Ectodermal cell (in vitro differentiated cells): Measurements from ENCODE around the gene VCL.

ENCODE experiments used
- H3K27ac ChIP-seq: 2 replicates; pipeline ENCODE4 v1.7.0; 2013; ENCODE audit warnings: mild to moderate bottlenecking, low read depth, low read length; ENCODE audit not compliant: insufficient read depth, poor library complexity, severe bottlenecking
- H3K27me3 ChIP-seq: 2 replicates; pipeline ENCODE4 v1.7.0; 2013; ENCODE audit warnings: mild to moderate bottlenecking, low read length; ENCODE audit not compliant: insufficient read depth, control insufficient read depth, poor library complexity, severe bottlenecking
- H3K36me3 ChIP-seq: one replicate; pipeline ENCODE4 v1.7.0; 2013; ENCODE audit warnings: low read length; ENCODE audit not compliant: control insufficient read depth, insufficient read depth
- H3K4me1 ChIP-seq: one replicate; pipeline ENCODE4 v1.7.0; 2013; ENCODE audit warnings: low read length; ENCODE audit not compliant: control insufficient read depth, insufficient read depth
- H3K4me3 ChIP-seq: 2 replicates; pipeline ENCODE4 v1.7.0; 2013; ENCODE audit warnings: low read depth, low read length, control low read depth; ENCODE audit not compliant: insufficient read depth
- H3K9me3 ChIP-seq: 2 replicates; pipeline ENCODE4 v1.7.0; 2013; ENCODE audit warnings: mild to moderate bottlenecking, low read length, moderate library complexity; ENCODE audit not compliant: control insufficient read depth
- WGBS, 2 experiments: methylation state at CpG; one replicate each; pipeline ENCODE4 v1.1.7; 2013; ENCODE audit warnings: missing lambda C conversion rate in 2 of 2; 5-methylcytosine and 5-hydroxymethylcytosine counted together

VCL gene

DNA sequence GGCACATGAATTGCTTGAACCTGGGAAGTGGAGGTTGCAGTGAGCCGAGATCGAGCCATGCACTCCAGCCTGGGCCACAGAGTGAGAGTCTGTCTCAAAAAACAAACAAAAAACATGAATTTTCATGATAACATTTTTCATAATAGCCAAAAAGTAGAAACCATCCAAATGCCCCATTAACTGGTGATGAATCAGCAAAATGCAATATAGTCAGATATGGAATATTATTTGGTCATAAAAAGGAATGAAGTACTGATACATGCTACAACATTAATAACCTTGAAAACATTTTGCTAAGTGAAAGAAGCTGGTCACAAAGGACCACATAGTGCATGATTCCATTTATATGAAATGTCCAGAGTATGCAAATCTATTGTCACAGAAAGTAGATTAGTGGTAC, 24.5 kb upstream of the VCL start:
- peaks cover 2% of the 10 kb centered on the region for H3K4me1 ChIP-seq
- 96 to 98% methylated on average over 2 of the region's 2 CpGs for WGBS, 2 experiments

DNA sequence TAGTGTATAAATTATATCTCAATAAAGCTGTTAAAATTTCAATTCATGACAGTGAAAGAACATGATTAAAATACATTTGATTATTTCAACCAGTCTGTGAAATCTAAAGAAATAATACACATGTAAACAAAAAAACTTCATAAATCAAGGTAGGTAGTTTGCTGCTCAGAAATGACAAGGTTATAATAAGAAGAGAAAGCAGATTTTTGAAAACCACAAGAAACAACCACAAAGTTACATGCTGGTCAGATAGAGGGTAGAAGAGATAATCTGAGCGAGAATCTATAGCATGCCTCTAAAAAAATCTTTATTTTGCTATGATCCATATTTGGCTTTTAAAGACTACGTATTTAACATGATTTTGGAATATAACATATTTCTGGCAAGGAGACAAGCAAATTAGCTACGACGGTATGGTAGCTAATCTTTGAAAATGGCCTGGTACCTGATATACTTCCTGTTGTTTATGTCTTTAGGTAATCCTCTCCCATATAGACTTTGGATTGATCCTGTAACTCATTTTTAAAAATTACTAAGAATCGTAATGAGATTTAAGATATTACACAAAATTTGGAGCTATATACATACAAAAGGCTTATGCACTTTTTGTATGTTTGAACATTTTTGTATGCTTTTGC, 23.5 kb upstream of the VCL start:
- Histone ChIP-seq H3K4me3 (no peak overlapping the region), H3K36me3 (no peaks in the 10 kb centered on the region), H3K9me3 (no peaks in the 10 kb centered on the region), H3K27ac (no peak overlapping the region), H3K27me3 (no peaks in the 10 kb centered on the region), H3K4me1 (peaks cover 3% of the 10 kb centered on the region)
- WGBS, 2 experiments: 95% methylated on average over 4 of the region's 5 CpGs

More for the DNA sequence above, 24.5 kb upstream of the VCL start:
- H3K27me3 ChIP-seq: no peaks in the 10 kb centered on the region
- no peak overlapping the region for H3K4me3 ChIP-seq
- no peaks in the 10 kb centered on the region for H3K9me3 ChIP-seq
- H3K36me3 ChIP-seq: no peaks in the 10 kb centered on the region
- H3K27ac ChIP-seq: no peak overlapping the region

DNA sequence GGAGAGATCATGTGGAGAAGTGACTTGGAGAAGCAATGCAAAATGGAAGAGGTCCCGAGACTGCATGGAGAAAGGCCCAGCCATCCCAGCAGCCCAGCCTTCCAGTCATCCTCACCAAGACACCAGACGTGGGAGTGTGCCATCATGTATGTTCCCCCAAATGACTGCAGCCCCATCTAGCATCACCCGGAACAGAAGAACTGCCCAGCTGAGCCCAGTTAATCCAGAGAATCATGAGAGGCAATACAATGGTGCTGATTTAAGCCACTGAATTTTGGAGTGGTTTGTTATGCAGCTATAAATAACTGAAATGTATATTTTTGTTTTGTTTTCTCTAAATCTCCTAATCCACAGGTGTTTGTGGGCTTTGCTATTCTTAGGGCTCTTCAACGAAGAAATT, 22.5 kb upstream of the VCL start:
- Histone ChIP-seq H3K4me3 (no peak overlapping the region), H3K4me1 (peaks cover 3% of the 10 kb centered on the region), H3K27ac (no peak overlapping the region), H3K9me3 (no peaks in the 10 kb centered on the region), H3K36me3 (no peaks in the 10 kb centered on the region), H3K27me3 (no peaks in the 10 kb centered on the region)
- 91 to 94% methylated on average over 4 of the region's 4 CpGs for WGBS, 2 experiments

DNA sequence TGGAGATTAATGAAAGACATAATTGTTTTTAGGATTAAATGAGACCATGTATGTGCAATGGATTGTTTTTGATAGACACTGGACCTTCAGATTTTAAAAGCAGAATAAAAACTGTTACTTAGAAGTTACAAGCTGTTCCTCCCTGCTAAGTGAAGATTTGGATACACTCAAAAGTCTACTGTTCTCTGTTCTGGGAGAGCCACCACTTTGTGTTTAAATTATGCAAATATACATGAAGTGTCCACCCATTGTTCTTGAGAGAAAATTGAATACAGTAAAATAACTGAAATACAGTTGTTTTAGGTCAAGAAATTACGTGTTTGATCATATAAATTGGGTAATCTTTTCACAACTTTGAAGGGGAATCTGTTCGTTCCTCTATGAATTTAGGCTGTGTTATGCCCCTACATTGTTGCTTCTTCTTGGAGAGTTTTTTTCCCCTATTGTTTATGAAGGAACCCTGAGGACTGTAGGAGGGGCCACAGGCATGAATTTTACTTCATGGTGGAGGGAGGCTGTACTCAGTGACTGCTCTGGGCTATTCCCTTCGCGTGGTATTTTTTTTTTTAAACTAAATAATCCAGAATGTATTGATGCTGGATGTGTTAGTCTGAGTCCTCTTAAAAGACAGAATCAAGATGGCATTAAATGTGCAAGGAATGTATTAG, 18.6 kb upstream of the VCL start:
- peaks cover 3% of the 10 kb centered on the region for H3K4me1 ChIP-seq
- no peaks in the 10 kb centered on the region for H3K36me3 ChIP-seq
- no peak overlapping the region for H3K27ac ChIP-seq
- H3K27me3 ChIP-seq: no peaks in the 10 kb centered on the region
- H3K9me3 ChIP-seq: no peaks in the 10 kb centered on the region
- WGBS, 2 experiments: 78 to 81% methylated on average over 4 of the region's 4 CpGs
- no peak overlapping the region for H3K4me3 ChIP-seq

DNA sequence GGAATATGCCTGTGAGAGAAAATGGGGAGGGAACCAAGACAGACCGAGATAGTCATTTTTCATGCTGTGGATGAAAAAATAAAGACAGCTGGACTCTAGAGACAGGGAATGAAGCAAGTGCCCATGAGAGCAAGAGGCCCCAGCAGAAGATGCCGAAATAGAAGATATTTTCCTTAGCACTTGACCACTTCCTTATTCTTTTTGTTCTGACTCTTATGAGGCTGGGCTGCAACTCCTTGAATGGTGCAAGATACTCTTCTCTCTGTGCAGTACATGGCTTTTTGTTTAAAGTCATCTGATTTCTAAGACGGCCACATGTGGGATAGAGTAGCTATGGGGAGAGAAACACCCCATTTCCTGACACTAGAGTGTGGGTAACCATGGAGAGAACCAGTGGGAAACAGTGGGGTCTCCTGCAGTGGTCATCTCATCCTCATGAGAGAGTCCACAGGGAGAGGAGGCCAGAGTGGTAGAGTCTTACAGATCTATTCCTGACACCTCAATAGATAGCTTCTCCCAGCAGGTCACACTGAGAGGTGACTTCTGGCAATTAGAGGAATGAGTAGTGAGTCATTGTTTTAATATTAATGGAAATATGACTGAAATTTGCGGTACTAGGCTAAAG, 18.0 kb upstream of the VCL start:
- H3K36me3 ChIP-seq: no peaks in the 10 kb centered on the region
- H3K27me3 ChIP-seq: no peaks in the 10 kb centered on the region
- no peak overlapping the region for H3K27ac ChIP-seq
- no peak overlapping the region for H3K4me3 ChIP-seq
- WGBS, 2 experiments: 93 to 94% methylated on average over 4 of the region's 4 CpGs
- H3K4me1 ChIP-seq: peaks cover 3% of the 10 kb centered on the region
- no peaks in the 10 kb centered on the region for H3K9me3 ChIP-seq

DNA sequence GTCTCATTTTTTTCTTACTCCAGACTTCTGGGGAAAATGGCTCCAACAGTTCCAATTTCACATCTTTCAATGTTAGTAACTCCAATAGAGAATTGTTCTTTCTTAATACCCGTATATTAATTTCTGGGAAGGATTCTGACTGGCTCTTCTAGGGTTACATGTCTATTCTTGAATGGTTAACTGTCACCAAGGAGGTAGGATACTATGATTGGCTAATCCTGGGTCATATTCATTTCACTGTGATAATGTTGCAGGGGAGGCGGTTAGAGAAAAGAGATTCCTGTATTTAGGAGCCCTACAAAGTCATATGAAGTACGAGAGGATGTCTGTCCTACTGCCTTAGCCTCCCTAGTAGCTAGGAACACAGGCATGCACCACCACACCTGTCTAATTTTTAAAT, 16.1 kb upstream of the VCL start:
- Histone ChIP-seq H3K4me1 (peaks cover 3% of the 10 kb centered on the region), H3K27ac (no peak overlapping the region), H3K36me3 (no peaks in the 10 kb centered on the region), H3K9me3 (no peaks in the 10 kb centered on the region), H3K4me3 (no peak overlapping the region), H3K27me3 (no peaks in the 10 kb centered on the region)
- WGBS, 2 experiments: 95 to 96% methylated on average over 3 of the region's 3 CpGs

DNA sequence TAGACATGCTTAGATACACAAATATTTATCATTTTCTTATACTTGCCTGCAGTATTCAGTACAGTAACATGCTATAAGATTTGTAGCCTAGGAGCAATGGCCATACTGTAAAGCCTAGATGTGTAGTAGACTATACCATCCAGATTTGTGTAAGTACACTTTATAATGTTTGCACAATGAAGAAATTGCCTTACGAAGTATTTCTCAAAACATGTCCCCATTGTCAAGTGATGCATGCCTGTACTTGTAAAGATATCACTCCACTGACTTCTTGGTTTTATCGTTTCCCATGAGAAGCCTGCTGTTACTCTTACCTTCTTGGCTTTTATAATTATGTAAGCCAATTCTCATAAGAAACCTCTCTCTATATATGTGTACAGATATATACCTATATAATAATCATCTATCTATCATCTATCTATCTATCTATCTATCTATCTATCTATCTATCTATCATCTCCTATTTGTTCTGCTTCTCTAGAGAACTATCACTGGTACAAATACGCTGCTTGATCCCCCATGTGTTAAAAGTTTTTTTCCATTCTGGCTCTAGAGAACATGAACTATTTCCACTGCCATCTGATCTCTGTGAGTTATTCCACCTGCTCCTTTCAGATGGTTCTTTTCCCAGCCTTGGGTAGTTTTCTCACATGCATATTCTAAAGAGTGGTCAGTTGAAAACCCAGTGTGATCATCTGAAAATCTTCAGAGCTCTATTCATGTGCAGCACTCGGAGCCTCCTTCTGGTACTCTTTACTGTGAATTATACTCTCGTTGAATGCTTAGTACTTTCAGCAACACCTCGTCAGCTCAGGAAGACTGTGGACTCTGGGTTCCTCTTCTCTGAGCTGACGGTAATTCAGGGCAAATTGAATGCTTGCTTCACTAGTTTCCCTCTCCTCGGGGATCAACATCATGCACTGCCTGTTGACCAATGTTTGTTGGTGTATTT, 14.5 kb upstream of the VCL start:
- Histone ChIP-seq H3K27ac (no peak overlapping the region), H3K9me3 (no peaks in the 10 kb centered on the region), H3K4me3 (no peak overlapping the region), H3K4me1 (peaks cover 3% of the 10 kb centered on the region), H3K36me3 (no peaks in the 10 kb centered on the region), H3K27me3 (no peaks in the 10 kb centered on the region)
- WGBS, 2 experiments: 84 to 85% methylated on average over 8 of the region's 8 CpGs

DNA sequence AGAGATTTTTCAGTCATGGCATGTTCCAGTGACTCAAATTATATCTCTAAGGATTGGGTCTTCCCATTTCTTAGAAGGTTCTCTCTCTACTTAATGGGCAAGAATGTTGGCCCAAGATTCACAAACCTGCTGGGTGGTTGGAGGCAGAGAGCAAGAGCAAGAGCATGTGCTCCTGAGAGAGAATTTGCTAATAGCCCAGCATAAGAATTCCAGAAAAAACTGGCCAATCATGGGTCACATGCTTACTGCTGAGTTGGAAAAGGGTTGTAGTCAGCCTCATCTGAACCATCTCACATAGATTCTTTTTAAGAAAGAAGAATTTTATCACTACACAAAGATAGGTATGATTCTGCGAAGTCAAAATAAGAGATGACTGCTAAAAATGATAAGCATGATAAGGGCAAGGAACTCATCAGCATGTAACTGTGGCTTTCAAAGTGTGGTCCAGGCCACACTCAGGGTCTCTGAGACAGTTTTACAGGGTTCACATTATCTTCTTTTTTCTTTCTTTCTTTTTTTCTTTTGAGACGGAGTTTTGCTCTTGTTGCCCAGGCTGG, 8.2 kb upstream of the VCL start:
- H3K27ac ChIP-seq: no peak overlapping the region
- no peaks in the 10 kb centered on the region for H3K27me3 ChIP-seq
- no peaks in the 10 kb centered on the region for H3K4me1 ChIP-seq
- 91 to 97% methylated on average over 2 of the region's 2 CpGs for WGBS, 2 experiments
- no peak overlapping the region for H3K4me3 ChIP-seq
- no peaks in the 10 kb centered on the region for H3K9me3 ChIP-seq
- no peaks in the 10 kb centered on the region for H3K36me3 ChIP-seq

DNA sequence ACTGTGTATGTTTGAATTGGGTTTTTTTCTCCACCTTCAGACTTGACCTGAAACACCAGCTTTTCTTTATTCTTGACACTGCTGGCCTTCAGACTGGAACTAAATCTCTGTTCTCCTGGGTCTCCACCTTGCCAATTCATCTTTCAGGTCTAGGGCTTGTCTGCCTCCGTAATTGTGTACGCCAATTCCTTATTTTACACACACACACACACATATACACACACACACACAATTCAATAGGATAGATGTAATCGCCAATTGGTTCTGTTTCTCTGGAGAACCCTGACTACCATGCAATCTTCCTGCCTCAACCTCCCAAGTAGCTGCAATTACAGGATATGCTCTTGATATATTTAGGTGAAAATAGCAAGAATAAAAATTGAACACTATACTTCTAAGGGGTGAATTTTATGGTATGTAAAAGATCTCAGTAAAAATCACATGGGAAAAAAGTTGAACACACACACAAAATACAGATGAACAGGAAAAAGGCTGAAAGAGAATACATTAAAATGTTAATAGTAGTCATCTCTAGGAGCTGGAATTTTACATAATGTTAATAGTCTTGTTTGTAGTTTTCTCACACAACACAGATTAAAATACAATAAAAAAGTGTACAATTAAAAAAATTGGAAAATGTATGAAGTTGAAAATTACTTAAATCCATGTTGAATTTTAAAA, 6.6 kb upstream of the VCL start:
- Histone ChIP-seq H3K27me3 (no peaks in the 10 kb centered on the region), H3K36me3 (no peaks in the 10 kb centered on the region), H3K27ac (no peak overlapping the region), H3K4me1 (no peaks in the 10 kb centered on the region), H3K4me3 (no peak overlapping the region), H3K9me3 (no peaks in the 10 kb centered on the region)
- 95% methylated on average over 3 of the region's 3 CpGs for WGBS, 2 experiments
